Germinal center (tissue), 1 donor: ENCODE results near the gene NLRP11.

ENCODE experiments used
- DNase-seq: peaks from one replicate; pipeline ENCODE4 v3.0.0; 2012; ENCODE audit warnings: mixed read lengths, low spot score

The NLRP11 gene

DNA sequence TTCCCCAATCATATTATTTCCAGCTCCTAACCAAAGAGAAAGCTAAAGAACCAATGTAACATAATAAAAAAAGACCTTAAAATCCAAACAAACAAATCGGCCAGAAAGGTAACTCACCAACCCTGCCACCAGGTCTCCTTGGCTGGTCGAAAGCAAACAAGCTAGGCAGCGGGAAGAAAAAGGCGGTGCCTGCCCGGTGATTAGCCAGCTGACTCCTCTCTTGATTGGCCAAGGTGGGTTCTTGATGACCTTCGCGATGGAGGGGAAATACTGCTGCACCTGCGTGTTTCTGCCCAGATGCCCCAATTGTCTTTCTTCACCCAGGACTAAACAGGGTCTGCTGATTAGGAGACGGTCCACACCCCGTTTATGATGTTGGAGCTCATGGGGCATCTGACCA is at the start of gene NLRP11:
Gene NLRP11 (minus strand): TSS at position 154 of the 400 bp plus-strand sequence. CDS start 13,825 bp downstream, outside the sequence.
- no peak for DNase-seq

DNA sequence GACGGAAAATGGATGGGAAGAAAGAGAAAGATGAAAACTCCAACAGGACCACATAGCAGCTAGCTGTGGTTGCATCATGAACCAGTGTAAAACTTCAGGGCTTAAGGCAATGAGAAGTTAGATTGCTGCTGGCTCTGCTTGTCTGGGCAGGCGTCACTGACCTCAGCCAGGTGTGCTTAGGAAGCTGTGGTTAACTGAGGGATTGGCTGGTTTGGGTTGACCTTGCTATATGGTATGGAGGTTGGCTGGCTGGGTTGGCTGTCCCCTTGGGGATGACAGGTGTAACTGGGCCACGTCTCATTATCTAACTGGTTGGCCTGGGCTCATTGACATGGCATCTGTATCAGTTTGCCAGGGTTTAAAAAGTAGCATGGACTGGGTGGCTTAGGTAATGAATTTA is 45.4 kb upstream of the NLRP11 start:
- no peak for DNase-seq

DNA sequence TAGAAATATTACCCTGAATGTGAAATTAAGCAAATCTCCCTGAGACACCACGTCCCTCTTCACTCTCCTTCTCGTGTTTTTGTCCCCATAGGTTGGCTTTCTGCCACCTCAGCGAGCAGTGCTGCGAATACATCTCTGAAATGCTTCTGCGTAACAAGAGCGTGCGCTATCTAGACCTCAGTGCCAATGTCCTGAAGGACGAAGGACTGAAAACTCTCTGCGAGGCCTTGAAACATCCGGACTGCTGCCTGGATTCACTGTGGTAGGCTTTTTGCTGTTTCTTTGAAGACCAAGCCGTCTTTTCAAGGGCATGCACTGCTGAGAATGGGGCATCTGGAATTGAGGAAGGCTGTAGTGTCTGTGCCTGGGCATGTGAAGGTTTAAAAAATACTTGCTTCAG is 38.9 kb upstream of the NLRP11 start:
- DNase-seq, result no peak

DNA sequence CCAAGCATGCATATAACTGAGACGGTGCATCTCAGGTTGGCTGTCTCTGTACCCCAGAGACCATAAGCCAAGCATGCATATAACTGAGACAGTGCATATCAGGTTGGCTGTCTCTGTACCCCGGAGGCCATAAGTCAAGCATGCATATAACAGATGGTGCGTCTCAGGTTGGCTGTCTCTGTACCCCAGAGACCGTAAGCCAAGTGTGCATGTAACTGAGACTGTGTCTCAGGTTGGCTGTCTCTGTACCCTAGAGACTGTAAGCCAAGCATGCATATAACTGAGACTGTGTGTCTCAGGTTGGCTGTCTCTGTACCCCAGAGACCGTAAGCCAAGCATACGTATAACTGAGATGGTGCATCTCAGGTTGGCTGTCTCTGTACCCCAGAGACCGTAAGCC is 35.3 kb upstream of the NLRP11 start:
- no peak for DNase-seq

DNA sequence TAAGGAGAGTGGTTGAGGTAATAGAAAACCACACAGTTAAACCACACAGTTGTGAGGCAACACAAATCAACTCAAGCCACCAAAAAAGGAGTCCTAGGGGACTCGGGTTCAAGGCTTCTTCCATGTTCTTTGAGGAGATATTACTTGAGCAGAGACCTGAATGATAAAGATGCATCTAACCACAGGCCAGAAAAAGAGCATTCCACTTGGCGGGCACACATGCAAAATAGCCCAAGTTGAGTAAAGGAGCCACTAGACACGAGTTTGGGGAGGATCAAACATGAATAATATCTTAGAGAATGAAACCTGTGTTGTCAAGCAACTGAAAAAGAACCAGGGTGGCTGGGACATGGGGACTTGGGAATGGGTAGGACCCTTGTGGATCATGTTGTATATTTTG is 34.7 kb upstream of the NLRP11 start:
- DNase-seq, result no peak

GRCh38 chr19:55858969-55859368 is 27.2 kb upstream of the NLRP11 start:
- no peak for DNase-seq

- DNase-seq, result no peak
Observed at GRCh38 chr19:55858401-55858800, 26.6 kb upstream of the NLRP11 start.

DNA sequence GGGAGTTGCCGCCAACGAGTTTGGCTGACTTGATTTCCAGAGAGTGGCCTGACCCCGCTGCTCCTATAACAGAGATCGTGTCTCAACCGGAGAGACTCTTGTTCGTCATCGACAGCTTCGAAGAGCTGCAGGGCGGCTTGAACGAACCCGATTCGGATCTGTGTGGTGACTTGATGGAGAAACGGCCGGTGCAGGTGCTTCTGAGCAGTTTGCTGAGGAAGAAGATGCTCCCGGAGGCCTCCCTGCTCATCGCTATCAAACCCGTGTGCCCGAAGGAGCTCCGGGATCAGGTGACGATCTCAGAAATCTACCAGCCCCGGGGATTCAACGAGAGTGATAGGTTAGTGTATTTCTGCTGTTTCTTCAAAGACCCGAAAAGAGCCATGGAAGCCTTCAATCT is 26.2 kb upstream of the NLRP11 start:
- no peak for DNase-seq

DNA sequence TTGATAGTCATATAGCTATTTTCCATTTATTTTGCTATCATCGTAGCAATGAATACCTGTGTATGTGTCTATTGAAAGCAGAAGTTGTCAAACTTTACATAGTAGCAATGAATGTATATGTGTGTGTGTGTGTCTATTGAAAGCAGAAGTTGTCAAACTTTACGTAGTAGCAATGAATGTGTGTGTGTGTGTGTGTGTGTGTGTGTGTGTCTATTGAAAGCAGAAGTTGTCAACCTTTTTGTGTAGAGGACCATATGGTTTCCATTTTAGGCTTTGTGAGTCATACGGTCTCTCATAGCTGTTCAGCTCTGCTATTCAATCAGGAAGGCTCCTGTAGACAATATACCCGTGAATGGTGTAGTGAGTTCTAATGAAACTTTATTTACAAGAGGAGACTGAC is 25.4 kb upstream of the NLRP11 start:
- DNase-seq, result peak; percentile 61

GRCh38 chr19:55855160-55855559 is 23.4 kb upstream of the NLRP11 start:
- no peak for DNase-seq

DNA sequence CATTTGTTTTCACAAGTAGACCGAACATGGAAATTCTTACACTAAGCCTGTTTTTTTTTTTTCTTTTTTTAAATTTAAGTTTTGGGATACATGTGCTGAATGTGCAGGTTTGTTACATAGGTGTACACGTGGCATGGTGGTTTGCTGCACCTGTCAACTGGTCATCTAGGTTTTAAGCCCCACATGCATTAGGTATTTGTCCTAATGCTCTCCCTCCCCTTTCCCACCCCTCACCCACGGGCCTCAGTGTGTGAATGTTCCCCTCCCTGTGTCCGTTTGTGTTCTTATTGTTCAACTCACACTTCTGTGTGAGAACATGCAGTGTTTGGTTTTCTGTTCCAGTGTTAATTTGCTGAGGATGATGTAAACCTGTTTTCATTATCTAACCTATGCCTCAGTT is 7.1 kb upstream of the NLRP11 start:
- no peak for DNase-seq

DNA sequence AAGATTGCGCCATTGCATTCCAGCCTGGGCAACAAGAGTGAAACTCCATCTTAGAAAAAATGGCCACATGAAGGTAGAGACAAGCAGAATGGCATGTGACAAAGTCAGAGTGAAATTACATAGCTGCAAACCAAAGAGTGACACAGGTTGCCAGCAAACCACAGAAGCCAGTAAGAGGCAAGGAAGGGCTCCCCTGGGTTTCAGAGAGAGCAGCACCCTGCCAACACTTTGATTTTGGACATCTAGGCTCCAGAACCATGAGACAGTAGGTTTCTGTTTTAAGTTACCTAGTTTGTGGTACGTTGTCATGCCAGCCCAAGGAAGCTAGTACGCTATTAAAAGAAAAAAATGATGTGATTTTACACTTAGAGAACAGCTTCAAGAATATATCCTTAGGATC is 6.5 kb upstream of the NLRP11 start:
- DNase-seq, result no peak

- DNase-seq, result no peak
Observed at GRCh38 chr19:55836340-55836739, 4.5 kb upstream of the NLRP11 start, which contains the start of gene NLRP4. Gene NLRP4 (plus strand): TSS chr19:55836540. CDS start chr19:55852081, 15,541 bp downstream.

DNA sequence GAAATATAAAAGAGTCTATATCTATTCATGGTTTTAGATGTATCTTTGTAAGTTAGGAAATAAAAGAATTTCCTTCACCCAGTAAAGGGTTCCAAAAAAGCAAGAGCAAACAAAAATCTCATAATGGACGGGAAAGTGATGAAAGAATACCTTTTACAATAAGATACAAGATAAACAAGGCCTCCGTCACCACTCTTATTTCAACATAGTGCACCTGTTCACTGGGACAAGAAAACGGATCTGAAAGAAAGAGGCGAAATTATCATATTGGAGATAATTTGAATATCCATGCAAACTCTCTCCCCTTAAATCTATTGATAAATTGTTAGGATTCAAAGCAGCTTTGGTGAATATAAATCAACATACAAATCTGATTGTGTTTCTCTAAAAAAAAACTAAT is 877 bp upstream of the NLRP11 start:
- DNase-seq, result no peak

DNA sequence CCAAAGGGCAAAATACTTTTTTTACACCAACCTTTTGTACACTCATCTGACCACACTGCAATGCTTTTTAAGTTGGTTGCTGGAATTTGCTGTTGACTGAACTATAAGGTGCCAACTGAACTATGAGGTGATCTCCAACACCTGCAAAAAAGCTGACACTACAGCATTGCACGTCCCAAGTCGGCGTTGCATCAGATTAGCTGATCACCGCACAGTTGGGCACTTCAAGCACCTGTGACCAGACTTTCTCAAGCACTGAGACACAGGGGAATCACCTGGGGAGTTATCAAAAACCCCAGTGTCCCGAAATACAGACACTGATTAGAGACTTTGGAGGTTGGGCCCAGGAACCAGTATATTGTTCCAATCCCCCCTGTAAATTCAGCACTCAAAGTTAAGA is 1.1 kb downstream of the NLRP11 start:
- DNase-seq, result peak; percentile 59

DNA sequence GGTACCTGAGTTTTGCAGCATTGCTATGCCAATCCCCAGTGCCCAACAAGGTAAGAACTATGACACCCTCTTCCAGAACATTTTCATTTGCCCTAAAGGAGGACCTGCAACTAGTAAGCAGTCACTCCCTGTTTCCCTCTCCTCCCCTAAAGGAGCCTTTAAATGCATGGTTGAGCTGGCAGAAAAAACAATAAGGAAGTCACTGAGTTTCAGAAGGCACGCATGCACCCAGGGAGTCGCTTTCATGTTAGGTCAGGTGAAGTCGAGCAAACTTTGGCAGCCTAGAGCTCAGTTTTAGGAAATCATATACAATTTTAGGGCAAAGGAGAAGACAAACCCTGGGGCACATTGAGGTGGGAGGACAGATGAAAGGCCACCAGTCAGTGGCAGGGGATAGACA is 11.8 kb downstream of the NLRP11 start:
- DNase-seq, result peak; percentile 53

DNA sequence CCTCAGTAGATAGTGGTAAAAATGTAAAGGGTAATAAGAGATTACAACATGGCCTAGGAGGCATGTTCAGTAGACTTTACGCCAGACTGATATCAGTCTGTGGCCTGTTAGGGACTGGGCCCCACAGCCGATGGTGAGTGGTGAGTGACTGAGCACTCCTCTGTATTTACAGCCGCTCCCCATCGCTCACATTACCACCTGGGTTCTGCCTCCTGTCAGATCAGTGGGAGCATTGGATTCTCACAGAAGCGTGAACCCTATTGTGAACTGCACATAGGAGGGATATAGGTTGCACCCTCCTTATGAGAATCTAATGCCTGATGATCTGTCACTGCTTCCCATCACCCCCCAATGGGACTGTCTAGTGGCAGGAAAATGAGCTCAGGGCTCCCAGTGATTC is 17.9 kb downstream of the NLRP11 start:
- DNase-seq, result no peak

DNA sequence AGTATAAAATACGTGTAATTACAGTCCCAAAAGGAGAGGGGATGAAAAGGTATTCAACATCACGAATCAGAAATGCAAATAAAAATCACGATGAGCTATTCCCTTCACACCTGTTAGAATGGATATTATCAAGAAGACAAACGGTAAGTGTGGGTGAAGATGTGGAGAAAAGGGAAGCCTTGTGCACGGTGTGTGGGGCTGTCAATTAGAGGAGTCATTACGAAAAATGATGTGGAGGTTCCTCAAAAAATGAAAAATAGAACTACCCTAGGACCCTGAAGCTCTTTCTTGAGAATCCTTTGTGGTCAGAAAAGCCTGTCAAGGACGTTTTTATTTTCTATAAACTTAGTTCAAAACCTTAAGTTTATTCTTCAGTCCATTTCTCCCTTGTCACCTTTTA is 19.4 kb downstream of the NLRP11 start:
- DNase-seq, result no peak

DNA sequence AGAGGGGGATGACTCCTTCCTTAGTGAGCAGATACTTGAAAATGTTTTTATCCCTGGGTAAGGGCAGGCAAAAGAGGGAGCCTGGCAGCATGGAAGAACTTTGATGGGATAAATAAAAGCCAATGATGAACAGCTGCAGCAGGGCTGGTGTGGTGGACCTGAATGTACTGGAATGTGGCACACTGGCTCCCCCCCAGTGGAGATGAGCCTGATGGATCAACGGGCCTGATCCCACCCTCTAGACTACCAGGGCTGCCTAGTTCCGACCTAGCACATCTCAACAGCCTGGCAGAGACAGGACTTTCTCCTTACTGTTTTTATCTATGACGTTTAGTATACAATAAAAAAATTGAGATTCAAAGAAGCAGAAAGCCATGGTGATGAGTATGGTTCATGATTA is 20.5 kb downstream of the NLRP11 start:
- DNase-seq, result no peak

- peak; percentile 71 for DNase-seq
Observed at GRCh38 chr19:55809381-55810058, 22.3 kb downstream of the NLRP11 start.

DNA sequence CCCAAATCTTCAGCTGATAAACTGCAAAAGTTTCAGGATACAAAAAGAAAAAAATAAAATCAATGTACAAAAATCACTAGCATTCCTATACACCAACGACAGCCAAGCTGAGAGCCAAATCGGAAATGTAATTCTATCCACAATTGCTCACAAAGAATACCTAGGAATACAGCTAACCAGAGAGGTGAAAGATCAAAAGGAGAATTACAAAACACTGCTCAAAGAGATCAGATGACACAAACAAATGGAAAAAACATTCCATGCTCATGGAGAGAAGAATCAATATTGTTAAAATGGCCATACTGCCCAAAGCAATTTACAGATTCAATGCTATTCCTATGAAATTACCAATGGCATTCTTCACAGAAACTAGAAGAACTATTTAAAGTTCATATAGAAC is 29.5 kb downstream of the NLRP11 start:
- DNase-seq, result no peak

DNA sequence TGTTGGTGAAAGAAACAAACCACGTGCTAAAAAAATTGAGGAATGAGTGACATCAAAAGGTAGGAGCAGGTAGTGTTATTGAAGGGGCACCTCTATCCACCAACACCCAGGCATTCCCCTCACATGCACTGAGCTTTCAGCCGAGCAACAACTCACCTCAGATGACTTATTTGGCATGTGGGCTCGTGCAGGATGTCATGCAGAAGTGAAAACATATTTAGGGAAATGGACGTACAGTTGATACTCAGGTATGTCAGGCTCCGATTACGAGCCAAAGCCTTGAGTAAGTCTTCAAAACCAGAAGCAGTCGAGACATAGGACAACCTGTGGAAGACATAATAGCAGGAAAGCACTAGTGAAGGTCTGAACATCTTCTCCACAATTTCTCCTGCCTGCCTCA is 30.4 kb downstream of the NLRP11 start:
- no peak for DNase-seq

DNA sequence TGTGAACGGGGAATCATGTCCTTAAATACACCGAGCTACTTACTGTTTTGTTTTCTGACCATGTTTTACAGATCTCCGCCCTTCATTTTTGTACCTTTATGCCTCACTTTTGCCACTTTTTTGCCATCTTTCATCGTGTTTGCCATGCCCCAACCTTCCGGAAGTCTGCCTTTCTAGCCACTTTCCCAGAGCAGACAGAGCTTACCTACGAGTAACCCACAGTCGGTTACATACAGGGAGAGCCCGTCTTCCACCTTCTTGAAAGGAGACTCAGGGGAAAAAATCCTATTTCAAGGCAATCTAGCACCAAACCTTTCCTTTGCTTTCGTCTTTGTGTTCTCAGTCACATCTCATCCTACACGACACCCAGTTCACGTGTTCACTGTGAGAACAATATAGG is 36.8 kb downstream of the NLRP11 start:
- no peak for DNase-seq

DNA sequence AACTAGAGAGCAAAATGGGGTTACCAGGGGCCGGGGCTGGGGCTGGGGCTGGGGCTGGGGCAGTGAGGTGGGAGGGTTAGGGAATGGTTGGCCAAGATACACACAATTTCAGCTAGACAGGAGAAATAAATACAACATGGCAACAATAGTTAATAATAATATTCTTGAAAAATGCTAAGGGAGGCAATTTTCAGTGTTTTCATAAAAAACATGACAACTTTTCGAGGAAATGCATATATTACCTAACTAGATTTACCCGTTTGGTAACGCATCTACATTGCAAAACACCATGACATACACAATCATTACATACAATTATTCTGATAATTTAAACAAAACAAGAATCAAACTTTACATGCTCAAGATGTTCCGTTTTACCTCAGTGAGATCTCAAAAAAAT is 50.7 kb downstream of the NLRP11 start:
- no peak for DNase-seq

DNA sequence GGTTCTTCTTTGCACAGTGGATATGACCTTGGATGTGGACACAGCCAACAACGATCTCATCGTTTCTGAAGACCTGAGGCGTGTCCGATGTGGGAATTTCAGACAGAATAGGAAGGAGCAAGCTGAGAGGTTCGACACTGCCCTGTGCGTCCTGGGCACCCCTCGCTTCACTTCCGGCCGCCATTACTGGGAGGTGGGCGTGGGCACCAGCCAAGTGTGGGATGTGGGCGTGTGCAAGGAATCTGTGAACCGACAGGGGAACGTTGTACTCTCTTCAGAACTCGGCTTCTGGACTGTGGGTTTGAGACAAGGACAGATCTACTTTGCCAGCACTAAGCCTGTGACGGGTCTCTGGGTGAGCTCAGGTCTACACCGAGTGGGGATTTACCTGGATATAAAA is 53.5 kb downstream of the NLRP11 start:
- no peak for DNase-seq
